Head of caudate nucleus (tissue), 42 donors: Measurements from ENCODE around the gene VRK2.
"Not testable (repeated sequence)": the region's sequence is repeated elsewhere in the genome, so short reads cannot be mapped to it uniquely, and the experiment has no call there.

ENCODE experiments used
- DNase-seq, 42 donors: peaks; one replicate each; pipeline versions ENCODE4 v3.0.0 to v3.0.0-alpha.2; 2020 to 2021; ENCODE audit warnings: mixed read lengths in 7 of 42
- intact Hi-C: fragments of 100-400 bp; cut with DNase I; formaldehyde crosslinking; loops from one replicate; pipeline ENCODE4 v1.15.0; 2022

Gene VRK2

DNA sequence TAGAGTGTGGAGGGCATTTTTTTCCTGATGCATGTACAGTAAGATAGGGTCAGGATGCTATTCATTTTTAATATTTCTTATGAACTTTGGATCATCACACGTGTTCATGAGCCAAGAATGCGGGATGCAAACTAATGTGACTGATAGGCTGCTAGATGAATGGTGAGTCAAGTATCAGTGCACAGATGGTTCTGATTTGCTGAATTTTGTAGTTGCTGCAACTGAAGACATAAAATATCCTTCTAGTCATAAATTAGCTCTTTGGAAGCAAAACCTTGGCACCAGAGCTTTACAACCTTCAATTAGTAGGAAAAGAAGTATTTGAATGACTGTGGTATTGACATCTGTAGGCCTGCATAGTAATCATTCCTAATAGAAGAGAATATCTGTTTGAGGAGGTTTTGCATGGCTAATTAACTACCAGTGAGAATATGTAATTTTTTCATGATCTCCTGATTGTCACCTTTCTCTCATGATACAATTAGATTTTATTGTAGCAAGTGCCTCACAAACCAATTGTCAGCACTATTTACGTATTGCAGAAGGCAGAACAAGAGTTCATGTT lies 94.0 kb downstream of the VRK2 start:
- intact Hi-C loops = no loop called here

DNA sequence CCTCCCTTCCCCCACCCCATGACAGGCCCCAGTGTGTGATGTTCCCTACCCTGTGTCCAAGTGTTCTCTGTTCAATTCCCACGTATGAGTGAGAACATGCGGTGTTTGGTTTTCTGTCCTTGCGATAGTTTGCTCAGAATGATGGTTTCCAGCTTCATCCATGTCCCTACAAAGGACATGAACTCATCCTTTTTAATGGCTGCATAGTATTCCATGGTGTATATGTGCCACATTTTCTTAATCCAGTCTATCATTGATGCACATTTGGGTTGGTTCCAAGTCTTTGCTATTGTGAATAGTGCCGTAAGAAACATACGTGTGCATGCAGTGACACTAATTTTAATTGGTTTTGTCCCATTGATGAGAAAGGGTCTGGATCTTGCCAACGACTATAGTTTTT lies 99.2 kb downstream of the VRK2 start:
- intact Hi-C loops, DNase-seq: not testable (repeated sequence)

More for the DNA sequence above, 94.0 kb downstream of the VRK2 start:
- DNase-seq = no peak

DNA sequence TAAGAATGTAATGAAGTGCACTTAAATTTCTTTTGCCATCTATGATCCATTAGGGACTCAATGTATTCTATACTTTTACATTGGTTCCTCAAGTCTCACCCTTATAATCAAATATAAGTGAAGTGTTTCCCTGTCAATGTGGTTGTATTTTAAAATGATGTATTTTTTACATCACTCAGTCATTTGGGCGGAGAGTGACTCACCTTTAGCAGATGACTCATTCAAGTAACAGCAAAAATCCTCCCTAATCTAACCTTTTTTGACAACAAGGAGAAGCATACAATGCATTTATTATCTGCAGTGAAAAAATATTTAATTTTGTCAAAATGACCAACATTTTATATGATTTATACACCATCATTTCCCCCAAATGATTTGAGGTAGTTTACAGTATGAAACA lies 100.1 kb downstream of the VRK2 start:
- DNase-seq = peak in 15 of 42 donors; percentile 5 to 65 (median 32)
- intact Hi-C loops = no loop called here

DNA sequence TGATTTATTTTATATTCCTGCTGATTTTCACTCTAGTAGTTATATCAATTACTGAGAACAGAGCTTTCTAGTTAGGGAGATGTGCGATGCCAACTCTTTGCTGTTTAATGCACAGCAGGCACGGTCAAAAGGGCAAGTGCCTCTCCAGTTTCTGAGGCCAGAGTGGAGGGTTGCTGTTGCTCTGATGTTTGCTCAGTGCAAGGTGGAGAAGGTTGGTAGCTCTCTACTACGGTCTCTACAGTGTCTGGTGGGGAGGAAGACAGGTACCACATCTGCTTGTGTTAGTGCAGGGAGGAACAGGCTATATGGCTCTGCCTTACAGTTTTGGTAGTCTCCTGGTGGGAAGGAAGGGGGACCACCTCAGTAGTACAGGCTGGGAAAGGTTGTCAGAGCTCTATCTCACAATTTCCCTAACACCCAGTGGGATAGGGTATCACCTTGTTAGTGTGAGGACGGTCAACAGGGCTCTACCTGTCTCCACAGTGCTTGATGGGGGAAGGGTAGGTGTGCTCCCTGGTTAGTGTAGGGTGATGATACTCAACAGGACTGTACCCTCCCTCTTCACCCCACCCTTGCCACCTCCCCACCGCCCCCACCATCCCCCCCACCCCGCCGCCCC lies 108.7 kb downstream of the VRK2 start:
- DNase-seq = no peak
- intact Hi-C loops = no loop called here

DNA sequence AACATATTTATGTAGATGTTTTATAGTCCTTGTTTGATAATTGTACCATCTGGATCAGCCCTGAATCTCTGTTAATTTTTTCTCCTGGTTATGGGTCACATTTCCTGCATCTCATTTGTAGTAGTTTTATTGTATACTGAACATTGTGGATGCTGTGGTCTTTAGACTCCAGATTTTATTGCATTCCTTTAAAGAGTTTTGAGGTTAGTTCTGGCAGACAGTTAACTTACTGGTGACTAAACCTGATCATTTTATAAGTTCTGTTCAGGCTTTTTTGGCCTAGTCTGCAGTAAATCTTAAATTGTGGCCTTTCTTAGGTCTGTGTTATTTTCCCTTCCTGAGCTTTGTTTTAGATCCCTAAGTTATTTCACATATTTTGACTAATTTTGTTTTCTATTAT lies 110.2 kb downstream of the VRK2 start:
- intact Hi-C loops = no loop called here
- no peak for DNase-seq

DNA sequence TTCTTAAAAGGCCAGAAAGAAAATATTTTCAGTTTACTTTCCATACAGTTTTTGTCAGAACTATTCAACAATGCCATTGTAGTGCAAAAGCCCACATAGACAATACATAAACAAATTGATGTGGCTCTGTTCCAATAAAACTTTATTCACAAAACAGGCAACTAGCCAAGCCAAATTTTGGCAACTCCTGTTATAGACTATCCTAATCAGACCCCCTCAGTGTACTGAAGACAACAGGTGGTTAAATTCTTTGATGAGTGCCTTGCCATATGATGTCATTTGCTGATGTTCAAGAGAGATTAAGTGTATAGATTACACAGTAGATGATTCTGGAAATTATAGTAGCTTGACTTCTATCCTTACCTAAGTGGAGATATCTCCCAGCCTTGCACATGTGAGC lies 111.1 kb downstream of the VRK2 start:
- DNase-seq = no peak
- intact Hi-C loops = no loop called here

DNA sequence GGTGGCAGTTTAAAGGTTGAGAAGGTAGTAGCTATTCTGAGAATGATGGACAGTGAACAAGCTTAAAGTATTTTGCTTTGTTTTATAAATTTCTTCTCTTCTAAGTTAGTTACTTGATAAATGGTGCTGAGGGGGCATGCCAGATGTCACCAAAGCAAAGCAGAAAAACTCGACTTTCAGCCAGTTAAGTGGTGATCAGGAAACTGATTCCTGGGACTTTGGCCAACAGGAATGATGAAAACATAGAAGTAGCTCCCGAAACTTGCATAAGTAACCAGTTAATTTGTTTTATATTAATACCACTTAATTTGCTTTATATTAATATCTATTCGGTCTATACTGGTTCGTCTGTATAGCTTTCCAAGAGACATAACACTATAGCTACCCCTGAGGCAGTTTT lies 111.9 kb downstream of the VRK2 start:
- intact Hi-C loops = no loop called here
- no peak for DNase-seq

DNA sequence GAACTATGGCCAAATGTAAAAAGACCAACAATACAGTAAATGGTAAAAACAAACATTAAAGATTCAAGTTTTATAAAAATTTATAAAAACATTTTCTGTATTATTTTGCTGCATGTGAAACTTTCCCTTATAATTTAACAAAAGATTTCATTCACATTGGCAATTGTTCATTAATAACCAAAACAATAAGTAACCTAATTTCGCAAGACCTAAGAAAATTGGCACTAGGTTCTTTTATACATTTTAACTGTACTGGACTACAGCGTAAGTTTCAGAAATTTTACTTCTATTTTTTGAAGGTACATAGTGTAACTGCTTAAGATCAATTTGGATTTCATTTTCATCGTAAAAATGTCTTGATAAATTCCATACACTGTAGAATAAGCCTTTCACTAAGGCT lies 117.3 kb downstream of the VRK2 start:
- DNase-seq = no peak
- intact Hi-C loops = no loop called here

DNA sequence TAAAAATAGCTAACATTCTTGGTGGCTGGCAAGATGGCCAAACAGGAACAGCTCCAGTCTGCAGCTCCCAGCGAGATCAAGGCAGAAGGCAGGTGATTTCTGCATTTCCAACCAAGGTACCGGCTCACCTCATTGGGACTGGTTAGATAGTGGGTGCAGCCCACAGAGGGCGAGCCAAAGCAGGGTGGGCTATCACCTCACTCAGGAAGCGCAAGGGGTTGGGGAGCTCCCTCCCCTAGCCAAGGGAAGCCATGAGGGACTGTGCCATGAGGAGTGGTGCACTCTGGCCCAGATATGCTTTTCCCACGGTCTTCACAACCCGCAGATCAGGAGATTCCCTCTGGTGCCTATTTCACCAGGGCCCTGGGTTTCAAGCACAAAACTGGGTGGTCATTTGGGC lies 121.5 kb downstream of the VRK2 start:
- DNase-seq, intact Hi-C loops: not testable (repeated sequence)

DNA sequence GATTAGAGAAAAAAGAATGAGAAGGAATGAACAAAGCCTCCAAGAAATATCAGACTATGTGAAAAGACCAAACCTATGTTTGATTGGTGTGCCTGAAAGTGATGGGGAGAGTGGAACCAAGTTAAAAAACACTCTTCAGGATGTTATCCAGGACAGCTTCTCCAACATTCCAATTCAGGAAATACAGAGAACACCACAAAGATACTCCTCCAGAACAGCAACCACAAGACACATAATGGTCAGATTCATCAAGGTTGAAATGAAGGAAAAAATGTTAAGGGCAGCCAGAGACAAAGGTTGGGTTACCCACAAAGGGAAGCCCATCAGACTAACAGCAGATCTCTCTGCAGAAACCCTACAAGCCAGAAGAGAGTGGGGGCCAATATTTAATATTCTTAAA lies 123.2 kb downstream of the VRK2 start:
- DNase-seq, intact Hi-C loops: not testable (repeated sequence)

DNA sequence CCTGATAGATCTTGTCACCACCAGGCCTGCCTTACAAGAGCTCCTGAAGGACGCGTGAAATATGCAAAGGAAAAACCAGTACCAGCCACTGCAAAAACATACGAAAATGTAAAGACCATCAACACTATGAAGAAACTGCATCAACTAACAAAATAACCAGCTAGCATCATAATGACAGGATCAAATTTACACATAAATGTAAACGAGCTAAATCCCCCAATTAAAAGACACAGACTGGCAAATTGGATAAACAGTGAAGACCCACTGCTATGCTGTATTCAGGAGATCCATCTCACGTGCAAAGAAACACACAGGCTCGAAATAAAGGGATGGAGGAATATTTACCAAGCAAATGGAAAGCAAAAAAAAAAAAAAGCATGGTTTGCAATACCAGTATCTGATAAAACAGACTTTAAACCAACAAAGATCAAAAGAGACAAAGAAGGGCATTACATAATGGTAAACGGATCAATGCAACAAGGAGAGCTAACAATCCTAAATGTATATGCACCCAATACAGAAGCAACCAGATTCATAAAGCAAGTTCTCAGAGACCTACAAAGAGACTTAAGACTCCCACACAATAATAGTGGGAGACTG lies 123.8 kb downstream of the VRK2 start:
- intact Hi-C loops = not testable (repeated sequence)

DNA sequence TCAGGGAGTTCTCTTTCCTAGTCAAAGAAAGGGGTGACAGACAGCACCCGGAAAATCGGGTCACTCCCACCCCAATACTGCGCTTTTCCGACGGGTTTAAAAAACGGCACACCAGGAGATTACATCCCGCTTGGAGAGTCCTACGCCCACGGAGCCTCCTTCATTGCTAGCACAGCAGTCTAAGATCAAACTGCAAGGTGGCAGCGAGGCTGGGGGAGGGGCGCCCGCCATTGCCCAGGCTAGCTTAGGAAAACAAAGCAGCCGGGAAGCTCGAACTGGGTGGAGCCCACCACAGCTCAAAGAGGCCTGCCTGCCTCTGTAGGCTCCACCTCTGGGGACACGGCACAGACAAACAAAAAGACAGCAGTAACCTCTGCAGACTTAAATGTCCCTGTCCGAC lies 125.2 kb downstream of the VRK2 start:
- intact Hi-C loops = not testable (repeated sequence)

More for the DNA sequence above, 123.8 kb downstream of the VRK2 start:
- not testable (repeated sequence) for DNase-seq

DNA sequence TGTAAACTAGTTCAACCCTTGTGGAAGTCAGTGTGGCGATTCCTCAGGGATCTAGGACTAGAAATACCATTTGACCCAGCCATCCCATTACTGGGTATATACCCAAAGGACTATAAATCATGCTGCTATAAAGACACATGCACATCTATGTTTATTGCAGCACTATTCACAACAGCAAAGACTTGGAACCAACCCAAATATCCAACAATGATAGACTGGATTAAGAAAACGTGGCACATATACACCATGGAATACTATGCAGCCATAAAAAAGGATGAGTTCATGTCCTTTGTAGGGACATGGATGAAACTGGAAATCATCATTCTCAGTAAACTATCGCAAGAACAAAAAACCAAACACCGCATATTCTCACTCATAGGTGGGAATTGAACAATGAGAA lies 130.6 kb downstream of the VRK2 start:
- intact Hi-C loops = not testable (repeated sequence)

More for the DNA sequence above, 125.2 kb downstream of the VRK2 start:
- peak in 31 of 42 donors; percentile 4 to 64 (median 22) for DNase-seq

DNA sequence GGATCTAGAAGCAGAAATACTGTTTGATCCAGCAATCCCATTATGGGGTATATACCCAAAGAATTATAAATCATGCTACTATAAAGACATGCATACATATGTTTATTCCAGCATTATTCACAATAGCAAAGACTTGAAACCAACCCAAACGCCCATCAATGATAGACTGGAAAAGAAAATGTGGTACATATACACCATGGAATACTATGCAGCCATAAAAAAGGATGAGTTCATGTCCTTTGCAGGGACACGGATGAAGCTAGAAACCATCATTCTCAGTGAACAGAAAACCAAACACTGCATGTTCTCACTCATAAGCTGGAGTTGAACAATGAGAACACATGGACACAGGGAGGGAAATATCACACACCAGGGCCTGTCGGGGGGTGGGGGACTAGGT lies 133.6 kb downstream of the VRK2 start:
- intact Hi-C loops, DNase-seq: not testable (repeated sequence)

More for the DNA sequence above, 130.6 kb downstream of the VRK2 start:
- DNase-seq = not testable (repeated sequence)

DNA sequence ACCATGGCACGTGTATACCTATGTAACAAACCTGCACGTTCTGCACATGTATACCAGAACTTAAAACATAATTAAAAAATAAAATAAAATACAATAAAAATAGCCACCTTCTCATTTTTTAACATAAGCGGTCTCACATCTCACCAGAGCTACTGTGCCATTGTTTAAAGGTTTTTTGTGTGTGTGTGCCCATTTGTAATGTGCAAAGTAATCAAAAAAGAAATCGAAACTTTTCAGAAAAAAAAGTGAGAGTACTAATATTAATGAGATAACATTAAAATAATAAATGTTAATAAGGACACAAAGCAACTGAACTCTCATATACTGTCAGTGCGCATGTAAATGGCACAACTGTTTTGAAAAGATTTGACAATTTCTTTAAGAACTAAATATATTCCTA lies 134.0 kb downstream of the VRK2 start:
- intact Hi-C loops = no loop called here
- no peak for DNase-seq

DNA sequence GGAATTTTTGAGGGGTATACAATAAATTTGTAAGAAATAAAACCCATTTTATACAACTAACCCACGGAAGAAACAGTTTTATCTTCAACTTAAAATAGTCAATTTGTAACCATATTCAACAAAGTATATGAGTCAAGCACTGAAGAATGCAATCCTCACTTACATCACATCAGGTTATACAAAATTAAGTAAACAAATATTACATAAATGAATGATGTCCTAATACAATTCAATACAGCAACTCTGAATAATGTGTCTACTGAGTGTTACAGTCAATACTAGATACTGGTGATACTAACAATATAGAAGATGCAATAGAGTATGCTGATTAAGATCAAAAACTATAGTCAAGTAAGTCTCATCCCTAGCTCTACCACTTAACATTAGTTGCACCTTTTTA lies 135.9 kb downstream of the VRK2 start:
- no peak for DNase-seq
- intact Hi-C loops = no loop called here

DNA sequence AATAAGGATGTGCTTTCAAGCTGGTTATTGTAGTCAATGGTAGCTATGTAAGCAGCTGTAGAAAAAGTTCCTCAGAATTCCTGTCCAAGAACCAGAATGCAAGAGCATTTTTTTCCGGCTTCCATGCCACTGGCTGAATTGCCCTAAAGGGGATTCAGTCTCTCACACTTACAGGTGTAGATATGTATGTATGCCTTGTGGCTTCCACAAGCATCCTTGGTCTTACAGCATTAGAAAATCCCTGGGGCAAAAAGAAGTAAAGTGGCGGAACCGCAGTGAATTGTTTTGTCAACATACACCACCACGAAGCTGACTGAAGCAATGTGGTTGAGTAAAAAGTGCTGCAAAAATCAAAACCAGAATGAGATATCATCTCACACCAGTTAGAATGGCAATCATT lies 139.9 kb downstream of the VRK2 start:
- intact Hi-C loops = no loop called here
- no peak for DNase-seq

DNA sequence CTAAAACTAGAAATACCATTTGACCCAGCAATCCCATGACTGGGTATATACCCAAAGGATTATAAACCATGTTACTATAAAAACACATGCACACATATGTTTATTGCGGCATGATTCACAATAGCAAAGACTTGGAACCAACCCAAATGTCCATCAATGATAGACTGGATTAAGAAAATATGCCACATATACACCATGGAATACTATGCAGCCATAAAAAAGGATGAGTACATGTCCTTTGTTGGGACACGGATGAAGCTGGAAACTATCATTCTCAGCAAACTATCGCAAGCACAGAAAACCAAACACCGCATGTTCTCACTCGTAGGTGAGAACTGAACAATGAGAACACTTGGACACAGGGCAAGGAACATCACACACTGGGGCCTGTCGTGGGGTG lies 140.4 kb downstream of the VRK2 start:
- intact Hi-C loops, DNase-seq: not testable (repeated sequence)

DNA sequence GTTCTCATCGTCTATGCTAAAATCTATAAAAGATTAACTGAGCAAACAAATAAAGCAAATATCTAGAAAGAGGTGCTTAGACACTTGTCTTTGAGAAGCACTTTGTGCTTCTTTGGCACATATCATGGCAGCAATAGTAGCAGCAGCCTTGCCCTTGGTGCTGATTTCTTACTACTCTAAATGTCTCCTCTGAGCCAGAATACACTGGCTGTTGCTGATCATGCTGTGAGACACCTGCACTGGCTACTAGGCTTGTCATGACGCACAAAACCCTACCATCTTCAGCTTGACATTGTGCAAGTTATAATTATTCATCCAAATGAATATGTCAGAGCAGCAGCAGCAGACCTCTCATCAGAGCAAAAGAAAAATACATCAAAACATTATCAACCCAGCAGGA lies 147.9 kb downstream of the VRK2 start:
- intact Hi-C loops = no loop called here
- no peak for DNase-seq

DNA sequence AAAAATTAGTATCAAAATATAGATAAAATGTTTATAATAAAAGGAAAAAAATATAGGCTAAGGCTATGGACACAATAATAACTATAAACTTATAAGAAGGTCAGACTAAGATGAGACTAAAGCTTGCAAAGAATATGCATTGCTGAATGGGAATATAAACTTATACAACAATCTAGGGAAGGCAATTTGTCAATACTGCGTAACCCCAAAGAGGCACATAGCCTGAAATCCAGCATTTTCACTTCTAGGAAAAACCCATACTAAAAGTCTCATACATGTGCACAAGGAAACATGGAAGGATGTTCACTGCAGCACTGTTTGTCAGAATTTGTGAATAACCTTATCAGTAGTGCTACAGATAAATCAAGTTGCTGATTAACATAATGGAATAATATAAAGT lies 149.1 kb downstream of the VRK2 start:
- no peak for DNase-seq
- intact Hi-C loops = no loop called here

DNA sequence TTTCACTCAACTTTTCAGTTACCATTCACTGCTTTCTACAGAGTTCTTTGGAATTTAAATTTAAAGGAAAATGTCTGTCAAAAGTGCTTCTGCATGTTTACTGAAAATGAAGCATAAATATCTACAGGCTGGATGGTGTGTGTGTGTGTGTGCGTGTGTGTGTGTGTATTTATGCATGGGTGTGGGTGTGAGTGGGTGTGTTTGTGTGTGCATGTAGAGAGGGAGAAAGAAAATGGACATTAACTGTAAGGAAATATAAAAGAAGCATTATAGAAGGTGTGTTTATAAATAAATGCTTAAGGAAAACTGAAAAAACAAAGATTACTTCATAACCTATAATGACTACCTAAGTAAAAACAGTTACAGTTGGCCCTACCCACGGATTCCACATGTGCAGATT lies 151.3 kb downstream of the VRK2 start:
- DNase-seq = no peak

More for the DNA sequence above, 151.3 kb downstream of the VRK2 start:
- intact Hi-C loops = no loop called here
